Erythroblast (primary cell): ENCODE results near the gene EXOC6B.

Experiments used
- GATA1 ChIP-seq: IDR thresholded peaks from 2 replicates; pipeline ENCODE4 v1.6.1; 2011; ENCODE audit warnings: low read depth, mild to moderate bottlenecking, control low read depth, low read length, moderate library complexity
- POLR2A ChIP-seq: IDR thresholded peaks from 2 replicates; pipeline ENCODE4 v1.6.1; 2011; ENCODE audit warnings: mild to moderate bottlenecking, low read length

GRCh38 chr2:72789241-72789640 is 36.6 kb downstream of the EXOC6B start:
- TF ChIP-seq POLR2A (no peak), GATA1 (no peak)
